Stimulated activated CD4-positive, alpha-beta T cell treated with anti-CD3 and anti-CD28 coated beads, Interleukin-4, amount 100 ng/mL, for 1 hour (primary cell): Measurements from ENCODE around the gene BBS7.

Experiments used
- DNase-seq: peaks from one replicate; pipeline ENCODE4 v3.0.0-alpha.2; 2020

The BBS7 gene

DNA sequence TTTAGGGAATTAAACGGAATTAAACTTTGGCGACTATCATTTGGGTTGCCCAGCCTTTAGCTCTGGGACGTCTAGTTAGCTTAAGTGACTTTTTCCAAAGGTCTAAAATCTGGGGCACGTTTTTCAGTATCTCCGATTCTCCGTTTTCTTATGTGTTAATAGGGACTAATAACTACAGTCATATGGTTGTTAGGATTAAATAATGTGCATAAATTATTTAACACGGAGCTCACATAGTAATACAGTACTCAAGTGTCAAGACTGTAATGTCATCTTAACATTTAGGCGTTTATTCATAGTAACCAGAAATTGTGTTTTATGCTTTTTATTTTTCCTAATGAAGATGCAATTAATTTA, 46.1 kb downstream of the BBS7 start:
- no peak for DNase-seq

DNA sequence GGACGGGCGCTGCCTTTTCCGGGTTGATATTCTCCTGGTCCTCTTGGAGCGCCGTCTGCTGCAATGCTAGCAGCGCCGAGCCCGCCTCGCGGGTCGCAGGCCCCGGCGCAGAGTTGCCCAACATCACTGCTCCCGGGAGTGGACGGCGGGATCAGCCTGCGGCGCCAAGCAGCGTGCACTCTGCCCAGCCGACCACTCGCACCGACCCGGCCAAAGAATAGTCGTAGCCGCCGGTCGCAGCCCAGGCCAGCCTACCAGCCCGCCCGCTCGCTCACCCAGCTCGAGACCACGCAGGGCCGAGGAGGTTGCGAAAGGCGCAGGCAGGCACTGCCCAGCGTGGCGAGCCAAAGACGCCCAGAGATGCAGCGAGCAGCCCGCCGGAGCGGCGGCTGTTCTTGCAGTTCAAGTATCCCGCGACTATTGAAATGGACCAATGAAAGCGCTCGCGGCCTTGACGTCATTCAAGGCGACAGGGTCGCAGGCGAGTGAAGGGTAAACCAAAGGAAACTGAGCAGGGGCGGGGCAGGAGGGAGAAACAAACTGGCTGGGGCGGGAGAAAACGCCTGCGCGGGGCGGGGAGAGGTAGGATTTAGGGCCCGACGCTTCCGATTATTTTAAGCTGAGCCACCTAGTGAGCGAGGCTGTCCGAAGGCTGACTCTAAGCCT, 46.6 kb downstream of the BBS7 start, which contains the start of gene CCNA2:
Gene CCNA2 (minus strand): TSS at position 379 of the 666 bp plus-strand sequence. CDS start 255 bp downstream, at position 124.
- DNase-seq = peak; percentile 94

GRCh38 chr4:121822796-121823504, 47.3 kb downstream of the BBS7 start:
- DNase-seq = peak; percentile 10

DNA sequence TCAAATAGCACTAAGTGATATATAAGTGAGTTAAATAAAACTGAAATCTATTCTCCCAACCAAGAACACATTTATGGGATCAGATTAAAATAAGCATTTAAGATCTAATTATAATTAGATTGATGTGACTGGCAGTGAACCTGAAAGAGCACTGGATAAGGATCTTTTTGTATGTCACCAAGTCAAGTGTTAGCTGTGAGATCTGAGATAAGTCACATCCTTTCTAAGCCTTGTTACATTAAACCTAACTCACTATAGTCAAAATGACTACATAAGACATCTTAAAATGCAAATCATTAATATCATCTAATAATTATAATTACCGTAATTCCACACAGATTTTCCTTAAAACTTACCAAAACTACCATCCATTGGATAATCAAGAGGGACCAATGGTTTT, 48.2 kb downstream of the BBS7 start:
- DNase-seq = no peak

- DNase-seq = no peak
Measured at GRCh38 chr4:121819216-121819965, 50.9 kb downstream of the BBS7 start.

- DNase-seq = no peak
Measured at GRCh38 chr4:121818215-121818614, 52.1 kb downstream of the BBS7 start.

GRCh38 chr4:121817701-121818100, 52.6 kb downstream of the BBS7 start:
- DNase-seq = no peak

DNA sequence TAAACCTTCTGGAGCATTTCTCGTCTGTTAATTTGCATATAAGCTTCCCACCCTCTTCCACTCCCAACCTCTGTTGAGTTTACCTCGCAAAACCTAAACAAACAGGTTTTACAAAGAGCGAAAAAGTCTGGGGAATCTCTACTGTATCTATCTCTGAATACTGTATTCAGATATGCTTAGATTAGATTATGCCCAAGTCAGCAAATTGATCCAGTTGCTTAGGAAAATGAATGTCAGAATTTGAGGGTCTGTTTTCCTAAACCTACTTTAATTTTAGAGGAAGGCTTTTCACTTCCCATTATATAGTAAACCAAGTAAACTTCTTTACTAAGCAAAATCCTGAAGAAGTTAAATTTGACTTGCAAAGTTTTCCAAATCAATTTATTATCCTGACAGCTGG, 53.3 kb downstream of the BBS7 start:
- DNase-seq = no peak

DNA sequence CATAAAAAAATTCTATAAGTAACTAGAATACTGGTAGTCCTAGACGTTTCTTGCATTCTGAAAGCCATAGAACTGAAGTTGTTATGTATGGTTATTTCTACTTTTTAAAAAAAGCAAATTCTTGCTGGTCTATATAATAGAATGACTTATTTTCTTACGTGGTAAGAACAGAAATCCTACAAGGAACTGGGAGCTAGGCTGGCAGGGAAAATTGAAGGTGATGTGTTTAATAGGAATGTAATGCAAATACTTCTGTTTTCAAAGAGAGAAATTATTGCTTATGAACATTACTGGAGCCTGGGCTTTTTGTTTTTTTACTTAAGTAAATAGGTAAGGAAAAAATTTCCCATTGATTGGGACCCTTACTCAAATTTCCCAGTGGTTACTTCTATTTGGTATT, 55.5 kb downstream of the BBS7 start:
- no peak for DNase-seq

DNA sequence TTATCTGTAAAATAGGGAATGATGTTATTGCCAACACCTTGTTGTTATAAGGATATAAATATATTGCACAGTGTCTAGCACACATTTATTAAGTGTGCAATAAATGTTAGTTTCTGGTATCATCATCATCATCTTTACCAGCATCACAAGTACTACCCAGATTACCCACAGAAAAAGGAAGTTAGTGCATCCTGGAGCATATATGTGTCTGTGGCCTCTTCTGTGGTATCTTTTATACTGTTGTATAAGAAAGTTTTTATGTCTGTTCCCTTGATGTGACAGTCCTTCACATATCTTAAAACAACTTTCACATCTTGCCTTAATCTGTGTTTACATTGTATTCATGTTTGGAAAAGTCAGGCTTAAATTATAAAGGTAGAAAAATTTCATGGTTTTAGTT, 59.2 kb downstream of the BBS7 start:
- no peak for DNase-seq

GRCh38 chr4:121806411-121806810, 63.9 kb downstream of the BBS7 start:
- no peak for DNase-seq

DNA sequence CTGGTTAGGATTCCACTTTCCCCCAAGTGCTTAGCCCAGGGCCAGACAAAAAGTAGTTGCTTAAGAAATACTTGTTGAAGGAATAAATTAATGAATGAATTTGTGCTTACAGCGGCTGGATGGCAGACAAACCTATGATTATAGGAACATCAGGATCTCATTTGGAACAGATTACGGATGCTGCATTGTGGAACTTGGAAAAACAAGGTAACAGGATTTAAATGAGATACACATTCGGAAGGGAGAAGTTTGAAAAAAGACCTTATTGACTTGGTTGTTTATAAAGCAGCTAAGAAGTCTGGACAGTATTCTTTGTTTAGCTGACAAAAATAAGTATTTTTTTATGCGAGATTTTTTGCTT, 68.6 kb downstream of the BBS7 start:
- no peak for DNase-seq

GRCh38 chr4:121800961-121801714, 69.1 kb downstream of the BBS7 start, which contains the start of gene EXOSC9:
Gene EXOSC9 (plus strand): TSS chr4:121801323. CDS start chr4:121801425, 102 bp downstream.
- DNase-seq = peak; percentile 94

- DNase-seq = no peak
Measured at GRCh38 chr4:121800638-121800960, 69.7 kb downstream of the BBS7 start.

GRCh38 chr4:121799867-121800501, 70.3 kb downstream of the BBS7 start:
- no peak for DNase-seq

DNA sequence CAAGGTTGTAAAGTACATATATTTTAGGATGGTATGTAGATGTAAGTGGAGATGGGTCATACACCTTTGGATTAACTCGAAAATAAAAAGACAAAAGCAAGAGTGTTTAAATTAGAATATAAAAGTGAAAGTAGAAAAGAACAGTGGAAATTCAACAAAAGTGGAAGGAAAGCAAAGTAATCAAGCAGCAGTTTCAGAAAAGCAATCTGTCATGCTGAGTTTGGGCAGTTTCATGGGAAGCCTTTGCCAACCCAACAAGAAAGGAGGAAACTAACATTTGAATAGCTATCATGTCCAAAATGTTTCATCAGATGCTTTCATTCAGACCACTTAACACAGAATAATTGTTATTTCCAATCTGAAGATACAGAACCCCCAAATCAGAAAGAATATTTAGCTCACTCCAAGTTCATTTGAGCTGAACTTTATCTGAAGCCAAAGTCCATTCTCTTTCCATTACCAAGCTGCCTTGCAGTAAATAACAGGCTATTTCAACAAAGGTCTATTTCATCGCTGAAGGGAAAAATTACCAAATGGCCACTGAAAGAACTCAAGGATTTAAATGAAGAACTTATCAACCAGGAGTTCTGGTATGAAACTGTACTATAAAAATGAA, 71.0 kb downstream of the BBS7 start:
- DNase-seq = no peak

DNA sequence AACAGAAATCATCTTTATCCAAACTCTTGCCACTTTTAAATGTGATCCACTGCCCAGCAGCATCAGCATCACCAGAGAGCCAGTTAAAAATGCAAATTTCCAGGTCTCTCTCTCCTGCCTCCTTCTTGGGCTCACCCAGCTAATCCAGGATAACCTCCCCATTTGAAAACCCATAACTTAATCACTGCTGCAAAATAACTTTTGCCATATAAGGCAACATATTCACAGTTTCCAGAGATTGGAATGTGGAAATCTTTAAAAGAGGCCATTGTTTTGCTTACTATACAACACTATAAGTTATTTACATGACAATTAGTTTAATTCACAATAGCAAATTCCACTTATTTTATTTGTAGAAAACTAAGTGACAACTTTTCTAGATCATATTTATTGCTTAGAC, 74.0 kb downstream of the BBS7 start:
- DNase-seq = no peak

DNA sequence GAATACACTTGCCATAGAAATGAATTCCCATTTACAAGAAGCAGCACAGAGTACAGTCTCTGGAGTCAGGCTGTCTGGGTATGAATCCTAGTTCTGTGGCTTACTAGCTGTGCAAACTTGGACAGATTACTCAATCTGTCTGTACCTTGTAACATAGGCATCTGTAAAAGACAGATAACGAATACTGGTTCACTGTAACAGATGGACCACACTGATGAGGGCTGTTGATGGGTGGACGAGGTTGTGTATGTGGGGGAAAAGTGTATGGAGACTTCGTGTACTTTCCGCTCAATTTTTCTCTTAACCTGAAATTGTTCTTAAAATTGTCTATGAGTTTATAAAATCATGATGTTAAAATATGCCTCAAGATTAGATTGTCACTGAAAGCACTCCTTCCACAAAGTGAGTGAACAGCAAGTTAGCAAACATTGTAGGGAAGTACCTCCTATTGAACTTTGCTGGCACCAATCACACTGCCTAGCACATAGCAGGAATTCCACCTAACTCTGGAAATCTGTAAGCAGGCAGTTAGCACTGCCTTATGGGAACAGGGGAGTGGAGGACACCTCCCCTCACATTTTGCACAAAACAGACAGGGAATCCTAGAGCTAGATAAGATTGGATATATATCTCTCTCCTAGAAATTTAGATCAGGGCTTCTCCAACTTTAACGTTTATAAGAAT, 75.6 kb downstream of the BBS7 start:
- DNase-seq = no peak

- no peak for DNase-seq
Measured at GRCh38 chr4:121792966-121793365, 77.3 kb downstream of the BBS7 start.

GRCh38 chr4:121791481-121791880, 78.8 kb downstream of the BBS7 start:
- DNase-seq = no peak

- no peak for DNase-seq
Measured at GRCh38 chr4:121790976-121791375, 79.3 kb downstream of the BBS7 start.
